PC-3 (cell line): ENCODE data around the gene DPM1. TPM values are rescaled to one million over a fixed set of nuclear protein-coding genes. Genes with fewer than 3 reads are reported as not detected.

Source experiments
- ATAC-seq: fragments of 200-7000 bp; cut with Tn5 transposase; 2 replicates; pipeline ENCODE4 v1.9.1; 2020; ENCODE audit warnings: mild to moderate bottlenecking, moderate library complexity
- BruUV-seq: library from RNA; stranded (reverse); fragments of 400-500 nt; replicated peaks from 2 replicates; lab custom pipeline; 2021; lab: Mats Ljungman, UMichigan
- CTCF ChIA-PET: fragments of 300-600 bp; sonication (Branson Sonifier 250); formaldehyde crosslinking; loops from one replicate; lab custom pipeline; 2022; ENCODE audit warnings: antibody characterized with exemption; lab: Charles Lee
- POLR2A ChIA-PET: fragments of 300-600 bp; sonication (Branson Sonifier 250); formaldehyde crosslinking; loops from one replicate; lab custom pipeline; 2022; ENCODE audit warnings: antibody characterized with exemption; ENCODE audit not compliant: unreplicated experiment; lab: Charles Lee
- DNase-seq: peaks from one replicate; pipeline ENCODE4 v3.0.0-alpha.2; 2015
- H2AFZ ChIP-seq: fragments of 300-600 bp; sonication (generic); 2 replicates; pipeline ENCODE4 v1.6.0; 2016; ENCODE audit warnings: antibody characterized with exemption, low read length
- H3F3A ChIP-seq: fragments of 300-600 bp; sonication (generic); one replicate; pipeline ENCODE4 v1.6.0; 2017; ENCODE audit warnings: antibody characterized with exemption, low read length, control low read depth, mild to moderate bottlenecking; ENCODE audit not compliant: unreplicated experiment
- H3K27ac ChIP-seq: fragments of 300-600 bp; sonication (generic); 2 replicates; pipeline ENCODE4 v1.5.1; 2016; ENCODE audit warnings: mild to moderate bottlenecking, low read length
- H3K27me3 ChIP-seq: fragments of 300-600 bp; sonication (generic); 2 replicates; pipeline ENCODE4 v1.6.1; 2016; ENCODE audit warnings: low read length, mixed read lengths
- H3K36me3 ChIP-seq: fragments of 300-600 bp; sonication (generic); 2 replicates; pipeline ENCODE4 v1.6.1; 2016; ENCODE audit warnings: low read depth, mixed run types, low read length, mixed read lengths
- H3K4me1 ChIP-seq: fragments of 300-600 bp; sonication (generic); 2 replicates; pipeline ENCODE4 v1.5.1; 2016; ENCODE audit warnings: low read length; ENCODE audit not compliant: insufficient read depth
- H3K4me2 ChIP-seq: fragments of 300-600 bp; sonication (generic); 2 replicates; pipeline ENCODE4 v1.6.0; 2016; ENCODE audit warnings: low read length
- H3K4me3 ChIP-seq: fragments of 300-600 bp; sonication (generic); 2 replicates; pipeline ENCODE4 v1.5.1; 2016; ENCODE audit warnings: mild to moderate bottlenecking, low read length, mixed read lengths
- H3K79me2 ChIP-seq: fragments of 300-600 bp; sonication (generic); 2 replicates; pipeline ENCODE4 v1.6.1; 2017; ENCODE audit warnings: low read length, mixed read lengths
- H3K9ac ChIP-seq: fragments of 300-600 bp; sonication (generic); 2 replicates; pipeline ENCODE4 v1.6.0; 2016; ENCODE audit warnings: mild to moderate bottlenecking, low read length
- H3K9me2 ChIP-seq: fragments of 300-600 bp; sonication (generic); replicated peaks from 2 replicates; pipeline ENCODE4 v1.6.1; 2016; ENCODE audit warnings: mixed run types, low read length, mixed read lengths
- H3K9me3 ChIP-seq: fragments of 300-600 bp; sonication (generic); 2 replicates; pipeline ENCODE4 v1.6.1; 2016; ENCODE audit warnings: low read length, mixed read lengths
- H4K20me1 ChIP-seq: fragments of 300-600 bp; sonication (generic); 2 replicates; pipeline ENCODE4 v1.6.1; 2016; ENCODE audit warnings: low read length, mixed read lengths
- EZH2 ChIP-seq: fragments of 300-600 bp; sonication (generic); IDR thresholded peaks from one replicate; pipeline ENCODE4 v1.6.1; 2017; ENCODE audit warnings: antibody characterized with exemption, mild to moderate bottlenecking, low read length; ENCODE audit not compliant: unreplicated experiment
- EZH2phosphoT487 ChIP-seq: fragments of 300-600 bp; sonication (generic); IDR thresholded peaks from 2 replicates; pipeline ENCODE4 v1.6.1; 2018; ENCODE audit warnings: mild to moderate bottlenecking, antibody characterized with exemption, low read length, borderline replicate concordance
- intact Hi-C: fragments of 100-400 bp; cut with micrococcal nuclease; formaldehyde crosslinking; loops from 2 replicates; pipeline ENCODE4 v1.9.0; 2023
- total RNA-seq: library from RNA; depleted of rRNA; stranded (reverse); fragments of >200 nt; gene quantifications from 2 replicates; pipeline ENCODE4 v1.2.3, GENCODE V29; 2014
- TF ChIP-seq, protein P1 (sequence below): fragments of 300-600 bp; sonication (generic); conservative IDR thresholded peaks from 2 replicates; pipeline ENCODE4 v1.5.1; 2017; ENCODE audit warnings: antibody characterized with exemption, low read depth, mild to moderate bottlenecking, low read length

Gene DPM1
- total RNA-seq, 1 experiment from 2014 or later: 87.0 TPM

DNA sequence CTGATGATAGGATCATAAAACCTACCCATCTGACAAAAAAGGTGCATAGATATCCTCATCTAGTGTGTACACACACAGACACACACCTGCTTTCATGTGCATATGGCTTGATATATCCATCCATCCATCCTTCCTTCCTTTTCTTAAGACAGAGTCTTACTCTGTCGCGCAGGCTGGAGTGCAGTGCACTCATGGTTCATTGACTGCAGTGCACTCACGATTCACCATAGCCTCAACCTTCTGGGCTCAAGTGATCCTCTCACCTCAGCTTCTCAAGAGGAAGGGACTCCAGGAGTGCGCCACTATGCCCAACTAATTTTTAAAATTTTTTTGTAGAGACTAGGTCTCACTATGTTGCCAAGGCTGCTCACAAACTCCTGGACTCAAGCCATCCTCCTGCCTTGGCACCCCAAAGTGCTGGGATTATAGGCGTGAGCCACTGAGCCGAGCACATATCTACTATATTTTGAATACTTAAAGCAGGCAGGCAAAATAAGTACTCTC lies 54.2 kb downstream of the DPM1 start:
- Histone ChIP-seq H3K27me3 (no peaks in the 10 kb centered on the region), H3K4me1 (no peaks in the 10 kb centered on the region), H3K9me2 (no peaks in the 10 kb centered on the region), H3K4me2 (no peak overlapping the region), H3K27ac (no peak overlapping the region), H3K9ac (no peak overlapping the region), H4K20me1 (peaks cover 59% of the 10 kb centered on the region), H2AFZ (no peak overlapping the region), H3K79me2 (peaks cover 85% of the 10 kb centered on the region), H3K36me3 (peaks cover 48% of the 10 kb centered on the region), H3K4me3 (no peak overlapping the region), H3K9me3 (no peaks in the 10 kb centered on the region), H3F3A (no peaks in the 10 kb centered on the region)
- POLR2A ChIA-PET: no interaction called here
- BruUV-seq: no TSS peak
- ATAC-seq: no peak
- intact Hi-C loops: no loop called here
- CTCF ChIA-PET: no interaction called here
- TF ChIP-seq, protein P1, sequence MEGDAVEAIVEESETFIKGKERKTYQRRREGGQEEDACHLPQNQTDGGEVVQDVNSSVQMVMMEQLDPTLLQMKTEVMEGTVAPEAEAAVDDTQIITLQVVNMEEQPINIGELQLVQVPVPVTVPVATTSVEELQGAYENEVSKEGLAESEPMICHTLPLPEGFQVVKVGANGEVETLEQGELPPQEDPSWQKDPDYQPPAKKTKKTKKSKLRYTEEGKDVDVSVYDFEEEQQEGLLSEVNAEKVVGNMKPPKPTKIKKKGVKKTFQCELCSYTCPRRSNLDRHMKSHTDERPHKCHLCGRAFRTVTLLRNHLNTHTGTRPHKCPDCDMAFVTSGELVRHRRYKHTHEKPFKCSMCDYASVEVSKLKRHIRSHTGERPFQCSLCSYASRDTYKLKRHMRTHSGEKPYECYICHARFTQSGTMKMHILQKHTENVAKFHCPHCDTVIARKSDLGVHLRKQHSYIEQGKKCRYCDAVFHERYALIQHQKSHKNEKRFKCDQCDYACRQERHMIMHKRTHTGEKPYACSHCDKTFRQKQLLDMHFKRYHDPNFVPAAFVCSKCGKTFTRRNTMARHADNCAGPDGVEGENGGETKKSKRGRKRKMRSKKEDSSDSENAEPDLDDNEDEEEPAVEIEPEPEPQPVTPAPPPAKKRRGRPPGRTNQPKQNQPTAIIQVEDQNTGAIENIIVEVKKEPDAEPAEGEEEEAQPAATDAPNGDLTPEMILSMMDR: no peak
- TF ChIP-seq EZH2phosphoT487 (no peak), EZH2 (no peak)
- no peak for DNase-seq

DNA sequence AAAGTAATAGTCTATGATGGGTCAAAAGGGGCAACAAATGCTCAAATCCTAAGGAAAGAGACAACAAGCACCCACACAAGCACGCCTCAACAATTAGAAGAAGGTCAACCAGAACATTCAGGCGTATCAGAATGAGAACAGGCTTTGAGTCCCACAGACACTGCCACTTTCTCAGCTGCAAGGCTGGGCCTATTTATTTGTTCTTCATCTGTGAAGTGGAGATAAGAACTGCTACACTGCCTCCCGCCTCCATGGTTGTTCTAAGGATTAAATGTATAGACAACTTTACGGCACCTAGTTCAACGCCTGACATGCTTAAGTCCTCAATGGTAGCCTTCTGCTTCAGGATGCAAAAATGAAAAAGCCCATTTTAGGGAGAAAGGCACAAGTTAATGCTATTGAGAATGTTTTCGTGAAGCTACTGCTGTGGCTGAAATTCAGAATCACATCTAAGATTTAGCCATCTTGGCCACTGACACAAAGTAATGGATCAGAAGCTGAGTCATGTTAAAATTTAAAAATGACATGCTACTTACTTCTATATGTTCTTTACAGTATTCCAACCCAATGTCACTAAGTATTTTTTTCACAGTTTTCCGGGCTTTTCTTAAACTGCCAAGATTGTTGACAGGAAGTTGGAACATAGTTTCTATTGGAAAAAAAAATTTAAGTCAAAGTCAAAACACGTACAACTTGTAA lies 54.8 kb downstream of the DPM1 start:
- POLR2A ChIA-PET: no interaction called here
- intact Hi-C loops: no loop called here

More for the DNA sequence above, 54.8 kb downstream of the DPM1 start:
- Histone ChIP-seq H3K9ac (no peak overlapping the region), H3F3A (no peaks in the 10 kb centered on the region), H3K36me3 (peaks cover 53% of the 10 kb centered on the region), H2AFZ (no peak overlapping the region), H3K4me1 (no peaks in the 10 kb centered on the region), H4K20me1 (peaks cover 59% of the 10 kb centered on the region), H3K4me2 (no peak overlapping the region), H3K79me2 (peaks cover 79% of the 10 kb centered on the region), H3K4me3 (no peak overlapping the region), H3K27me3 (no peaks in the 10 kb centered on the region), H3K27ac (no peak overlapping the region), H3K9me3 (no peaks in the 10 kb centered on the region), H3K9me2 (no peaks in the 10 kb centered on the region)
- CTCF ChIA-PET: no interaction called here
- ATAC-seq: no peak
- no peak for DNase-seq
- TF ChIP-seq EZH2phosphoT487: no peak
- TF ChIP-seq, protein P1: no peak
- BruUV-seq: no TSS peak
